B cell (primary cell): ENCODE results near the gene APOC3. TPM values are rescaled to one million over a fixed set of nuclear protein-coding genes. Genes with fewer than 3 reads are reported as not detected.

Source experiments
- ATAC-seq: fragments of 200-7000 bp; cut with Tn5 transposase; one replicate; pipeline ENCODE4 v1.10.0; 2021; ENCODE audit warnings: low read depth, mild to moderate bottlenecking, moderate number of reproducible peaks, moderate library complexity
- CTCF ChIA-PET: fragments of 350-600 bp; sonication (Branson Sonifier 250); formaldehyde crosslinking; loops from one replicate; lab custom pipeline; 2021; ENCODE audit warnings: antibody characterized with exemption, inconsistent platforms; lab: Charles Lee
- POLR2A ChIA-PET: fragments of 350-600 bp; sonication (Branson Sonifier 250); formaldehyde crosslinking; loops from one replicate; lab custom pipeline; 2021; ENCODE audit warnings: antibody characterized with exemption; lab: Charles Lee
- DNase-seq: peaks from one replicate; pipeline ENCODE4 v3.0.0; 2013
- H2AFZ ChIP-seq: 2 replicates; pipeline ENCODE4 v1.6.1; 2012; ENCODE audit warnings: mild to moderate bottlenecking, low read depth, low read length; ENCODE audit not compliant: insufficient read depth, poor library complexity, severe bottlenecking
- H3K27ac ChIP-seq, 2 donors: 1 replicate in 1 of 2; 2 replicates in 1 of 2; pipeline ENCODE4 v1.5.1; 2012 to 2013; ENCODE audit warnings: low read length in 2 of 2, mild to moderate bottlenecking in 2 of 2, moderate library complexity in 1 of 2
- H3K27me3 ChIP-seq, 4 experiments: fragments of 200-600 bp in 1 of 4; sonication (generic) in 1 of 4; replicated peaks in 1 of 4; 1 replicate in 2 of 4; 2 replicates in 2 of 4; pipeline versions ENCODE4 v1.6.1 to v1.7.0; 2013 to 2016; ENCODE audit warnings: low read length in 3 of 4, mild to moderate bottlenecking in 2 of 4, mixed read lengths in 1 of 4, moderate library complexity in 1 of 4; ENCODE audit not compliant: insufficient read depth in 4 of 4, control insufficient read depth in 3 of 4; ENCODE audit errors: control extremely low read depth in 1 of 4
- H3K36me3 ChIP-seq, 2 experiments: replicated peaks in 1 of 2; 1 replicate in 1 of 2; 2 replicates in 1 of 2; pipeline versions ENCODE4 v1.6.1 to v1.7.1; 2013; ENCODE audit warnings: low read length in 1 of 2; ENCODE audit not compliant: insufficient read depth in 2 of 2, control insufficient read depth in 1 of 2; ENCODE audit errors: control extremely low read depth in 1 of 2, extremely low read depth in 1 of 2
- H3K4me1 ChIP-seq, 2 donors: fragments of 200-600 bp in 1 of 2; sonication (generic) in 1 of 2; 1 replicate in 1 of 2; 2 replicates in 1 of 2; pipeline versions ENCODE4 v1.5.1 to v1.6.1; 2013 to 2017; ENCODE audit warnings: low read length in 2 of 2; ENCODE audit not compliant: control insufficient read depth in 2 of 2, insufficient read depth in 2 of 2
- H3K4me2 ChIP-seq: replicated peaks from 2 replicates; pipeline ENCODE3; 2012; ENCODE audit warnings: mild to moderate bottlenecking, low read depth, low read length; ENCODE audit not compliant: poor library complexity, severe bottlenecking
- H3K4me3 ChIP-seq, 5 experiments: fragments of 200-600 bp in 1 of 5; sonication (generic) in 1 of 5; 1 replicate in 3 of 5; 2 replicates in 2 of 5; pipeline versions ENCODE4 v1.5.1 to v1.7.0; 2011 to 2016; ENCODE audit warnings: low read length in 4 of 5, mild to moderate bottlenecking in 4 of 5, low read depth in 2 of 5, control low read depth in 1 of 5, moderate library complexity in 1 of 5; ENCODE audit not compliant: insufficient read depth in 1 of 5; ENCODE audit errors: control extremely low read depth in 1 of 5, extremely low read depth in 1 of 5
- H3K79me2 ChIP-seq: fragments of 200-600 bp; sonication (generic); one replicate; pipeline ENCODE4 v1.6.0; 2016; ENCODE audit warnings: low read length; ENCODE audit not compliant: control insufficient read depth, insufficient read depth
- H3K9ac ChIP-seq: fragments of 200-600 bp; sonication (generic); 2 replicates; pipeline ENCODE4 v1.6.1; 2017; ENCODE audit warnings: mild to moderate bottlenecking, low read length, moderate library complexity
- H3K9me3 ChIP-seq, 3 donors: one replicate each; pipeline versions ENCODE4 v1.6.1 to v1.7.1; 2013; ENCODE audit warnings: low read length in 2 of 3; ENCODE audit not compliant: control insufficient read depth in 2 of 3, insufficient read depth in 1 of 3; ENCODE audit errors: control extremely low read depth in 1 of 3
- H4K20me1 ChIP-seq: 2 replicates; pipeline ENCODE4 v1.6.0; 2012; ENCODE audit warnings: mild to moderate bottlenecking, low read length; ENCODE audit not compliant: insufficient read depth, control insufficient read depth, poor library complexity, severe bottlenecking
- H3K27ac Mint-ChIP-seq: one replicate; pipeline ENCODE4 v1.8.0; 2021; ENCODE audit warnings: mixed read lengths
- H3K27me3 Mint-ChIP-seq: one replicate; pipeline ENCODE4 v1.8.0; 2021; ENCODE audit warnings: mixed read lengths
- H3K4me1 Mint-ChIP-seq: one replicate; pipeline ENCODE4 v1.8.0; 2021; ENCODE audit warnings: mixed read lengths
- H3K4me3 Mint-ChIP-seq: one replicate; pipeline ENCODE4 v1.8.0; 2021; ENCODE audit warnings: mixed read lengths
- H3K9me3 Mint-ChIP-seq: one replicate; pipeline ENCODE4 v1.8.0; 2022; ENCODE audit warnings: mixed read lengths; ENCODE audit not compliant: insufficient read depth
- CTCF ChIP-seq: fragments of 200-600 bp; IDR thresholded peaks from one replicate; pipeline ENCODE4 v1.8.0; 2022; ENCODE audit warnings: antibody characterized with exemption, mild to moderate bottlenecking
- EZH2 ChIP-seq: IDR thresholded peaks from 2 replicates; pipeline ENCODE4 v1.6.1; 2012; ENCODE audit warnings: borderline replicate concordance, low read depth, mild to moderate bottlenecking, moderate library complexity, low read length; ENCODE audit not compliant: insufficient read depth, poor library complexity, severe bottlenecking
- WGBS: methylation state at CpG from one replicate; pipeline ENCODE4 v1.1.5; 2013; ENCODE audit warnings: missing lambda C conversion rate; ENCODE audit not compliant: insufficient coverage; 5-methylcytosine and 5-hydroxymethylcytosine counted together
- intact Hi-C: fragments of 100-400 bp; cut with micrococcal nuclease; formaldehyde crosslinking; loops from one replicate; pipeline ENCODE4 v1.10.0; 2022
- polyA plus RNA-seq: library from polyadenylated mRNA; depleted of rRNA; stranded (reverse); fragments of >200 nt; gene quantifications from 2 replicates; pipeline ENCODE4 v1.2.3, GENCODE V29; 2012
- total RNA-seq, 2 donors: library from RNA; stranded (reverse); fragments of 120-200 nt in 1 of 2; gene quantifications; 1 replicate in 1 of 2; 2 replicates in 1 of 2; pipeline versions ENCODE4 v1.2.3 to v1.2.4, GENCODE V29; 2013 to 2022

The APOC3 gene
- total and polyA plus RNA-seq, 2 donors (not counting 1 experiment from before 2014, with no cell fraction given), result not detected

DNA sequence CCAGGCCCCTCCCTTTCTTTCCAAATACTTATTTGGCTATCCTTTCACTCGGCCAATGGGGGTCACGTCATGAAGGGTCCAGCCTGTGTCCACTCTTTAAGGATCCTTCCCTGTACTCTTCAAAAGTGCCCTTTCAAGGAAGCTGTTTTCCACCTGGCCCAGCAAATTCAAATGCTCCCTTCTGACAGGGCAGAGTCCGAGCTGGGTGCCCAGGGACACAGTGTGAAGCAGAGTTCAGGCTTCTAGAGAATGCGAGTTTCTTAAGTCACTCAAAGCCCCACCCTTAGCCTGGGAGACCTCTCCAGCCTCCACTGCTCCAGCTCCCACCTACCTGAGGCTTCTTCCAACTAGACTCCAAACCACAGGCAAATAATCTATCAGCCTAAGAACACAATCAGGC is 13.2 kb downstream of the APOC3 start:
- no peaks in the 10 kb centered on the region for H3K79me2 ChIP-seq
- no peak overlapping the region for H3K27ac ChIP-seq
- no peaks in the 10 kb centered on the region for H3K4me1 Mint-ChIP-seq
- H3K4me2 ChIP-seq, result no peak overlapping the region
- TF ChIP-seq CTCF (no peak), EZH2 (no peak)
- H3K36me3 ChIP-seq, result peaks cover 10 to 41% of the 10 kb centered on the region in 2 experiments
- H3K4me1 ChIP-seq, result no peaks in the 10 kb centered on the region
- CTCF ChIA-PET, result no interaction called here
- H3K27ac Mint-ChIP-seq, result no peak overlapping the region
- H3K4me3 ChIP-seq, result no peak overlapping the region
- DNase-seq (no peak), ATAC-seq (no peak)
- no peaks in the 10 kb centered on the region for H3K27me3 ChIP-seq
- H4K20me1 ChIP-seq, result no peaks in the 10 kb centered on the region
- H3K9me3 Mint-ChIP-seq, result no peaks in the 10 kb centered on the region
- intact Hi-C loops, result no loop called here
- H3K27me3 Mint-ChIP-seq, result no peaks in the 10 kb centered on the region
- no peak overlapping the region for H3K9ac ChIP-seq
- POLR2A ChIA-PET, result interaction anchor here (1.1 kb wide), 1 partner anchor 144 kb away, joined by 3 read pairs; no protein-coding TSS in a partner anchor
- no peak overlapping the region for H3K4me3 Mint-ChIP-seq
- WGBS, result 98% methylated on average over 4 of the region's 4 CpGs
- H3K9me3 ChIP-seq, result no peaks in the 10 kb centered on the region
- H2AFZ ChIP-seq, result no peak overlapping the region

GRCh38 chr11:116843661-116844060 is 14.0 kb downstream of the APOC3 start:
- Histone ChIP-seq H4K20me1 (no peaks in the 10 kb centered on the region), H3K27ac (no peak overlapping the region), H2AFZ (no peak overlapping the region), H3K27me3 (no peaks in the 10 kb centered on the region), H3K9ac (no peak overlapping the region), H3K9me3 (no peaks in the 10 kb centered on the region), H3K79me2 (no peaks in the 10 kb centered on the region), H3K4me3 (no peak overlapping the region), H3K4me2 (no peak overlapping the region), H3K4me1 (no peaks in the 10 kb centered on the region), H3K36me3 (peaks cover 13 to 45% of the 10 kb centered on the region in 2 experiments)
- WGBS, result 98% methylated on average over 7 of the region's 9 CpGs
- H3K4me3 Mint-ChIP-seq, result no peak overlapping the region
- TF ChIP-seq EZH2 (no peak), CTCF (no peak)
- intact Hi-C loops, result no loop called here
- CTCF ChIA-PET, result no interaction called here
- no peaks in the 10 kb centered on the region for H3K9me3 Mint-ChIP-seq
- no peaks in the 10 kb centered on the region for H3K4me1 Mint-ChIP-seq
- H3K27ac Mint-ChIP-seq, result no peak overlapping the region
- H3K27me3 Mint-ChIP-seq, result no peaks in the 10 kb centered on the region
- ATAC-seq, result no peak
- no peak for DNase-seq
- POLR2A ChIA-PET, result interaction anchor here (1.1 kb wide), 1 partner anchor 143 kb away, joined by 3 read pairs; no protein-coding TSS in a partner anchor
